Activated CD4-positive, alpha-beta T cell treated with anti-CD3 and anti-CD28 coated beads for 48 hours (primary cell): ENCODE data around the gene PLXDC1.
A peak's percentile ranks its signal among the peaks of the same experiment; 100 is the strongest.
"Not testable (repeated sequence)": the region's sequence is repeated elsewhere in the genome, so short reads cannot be mapped to it uniquely, and the experiment has no call there.

ENCODE experiments used
- DNase-seq: peaks from one replicate; pipeline ENCODE4 v3.0.0-alpha.2; 2020

The PLXDC1 gene

GRCh38 chr17:39151943-39152818, 744 bp upstream of the PLXDC1 start:
- peak; percentile 45 for DNase-seq

- no peak for DNase-seq
These were observed 665 bp downstream of the PLXDC1 start for GRCh38 chr17:39150795-39151149.

GRCh38 chr17:39150104-39150634, 1.3 kb downstream of the PLXDC1 start:
- DNase-seq, result no peak

GRCh38 chr17:39147221-39148185, 3.9 kb downstream of the PLXDC1 start:
- DNase-seq, result no peak

GRCh38 chr17:39146273-39146672, 5.2 kb downstream of the PLXDC1 start:
- no peak for DNase-seq

- DNase-seq, result no peak
These were observed 6.3 kb downstream of the PLXDC1 start for GRCh38 chr17:39145143-39145542.

GRCh38 chr17:39144416-39144840, 7.0 kb downstream of the PLXDC1 start:
- no peak for DNase-seq

GRCh38 chr17:39143552-39144093, 7.8 kb downstream of the PLXDC1 start:
- DNase-seq, result no peak

GRCh38 chr17:39141915-39142664, 9.3 kb downstream of the PLXDC1 start:
- DNase-seq, result no peak

GRCh38 chr17:39141294-39141693, 10.1 kb downstream of the PLXDC1 start:
- DNase-seq, result no peak

- DNase-seq, result no peak
These were observed 11.9 kb downstream of the PLXDC1 start for GRCh38 chr17:39139561-39139960.

GRCh38 chr17:39139161-39139511, 12.3 kb downstream of the PLXDC1 start:
- DNase-seq, result no peak

GRCh38 chr17:39138431-39139160, 12.8 kb downstream of the PLXDC1 start:
- no peak for DNase-seq

- DNase-seq, result no peak
These were observed 16.6 kb downstream of the PLXDC1 start for GRCh38 chr17:39134878-39135277.

- DNase-seq, result no peak
These were observed 19.2 kb downstream of the PLXDC1 start for GRCh38 chr17:39132192-39132610.

- no peak for DNase-seq
These were observed 19.8 kb downstream of the PLXDC1 start for GRCh38 chr17:39131616-39132015.

GRCh38 chr17:39130205-39130604, 21.2 kb downstream of the PLXDC1 start:
- DNase-seq, result no peak

- DNase-seq, result not testable (repeated sequence)
These were observed 21.9 kb downstream of the PLXDC1 start for GRCh38 chr17:39129544-39129943.

GRCh38 chr17:39126436-39126835, 25.0 kb downstream of the PLXDC1 start:
- no peak for DNase-seq

GRCh38 chr17:39125143-39125875, 26.1 kb downstream of the PLXDC1 start:
- DNase-seq, result no peak

- no peak for DNase-seq
These were observed 27.8 kb downstream of the PLXDC1 start for GRCh38 chr17:39123627-39124026.
